ENCODE results near the gene LMX1B.

GRCh38 chr9:126681336-126681735 is 67.6 kb downstream of the LMX1B start:
- TF ChIP-seq POLR2AphosphoS5 (IDR thresholded peaks at IDR 0.05; ENCODE audit: low read depth, low read length) (no peak), TAF1 (IDR thresholded peaks at IDR 0.05; ENCODE audit: borderline replicate concordance, insufficient read depth, low read length) (no peak), FOXP2 (optimal IDR thresholded peaks at IDR 0.05; ENCODE audit: borderline replicate concordance, extremely low read depth, extremely low read length, insufficient read depth) (no peak), REST (IDR thresholded peaks at IDR 0.05; ENCODE audit: insufficient read depth in 1 of 2, low read depth in 2 of 2, low read length in 2 of 2) (no peak)

Data from PFSK-1 (cell line).